Panc1 (cell line): ENCODE data around the gene ZNF497. TPM values are rescaled to one million over a fixed set of nuclear protein-coding genes. Genes with fewer than 3 reads are reported as not detected.

Experiments used
- ATAC-seq: fragments of 200-7000 bp; cut with Tn5 transposase; 2 replicates; pipeline ENCODE4 v1.9.1; 2020; ENCODE audit warnings: mild to moderate bottlenecking, moderate library complexity
- BruUV-seq: library from RNA; stranded (reverse); fragments of 400-500 nt; replicated peaks from 2 replicates; lab custom pipeline; 2021; lab: Mats Ljungman, UMichigan
- CTCF ChIA-PET: fragments of 300-600 bp; sonication (Branson Sonifier 250); formaldehyde crosslinking; loops from one replicate; lab custom pipeline; 2022; ENCODE audit warnings: antibody characterized with exemption; lab: Charles Lee
- POLR2A ChIA-PET: fragments of 300-600 bp; sonication (Branson Sonifier 250); formaldehyde crosslinking; loops from one replicate; lab custom pipeline; 2022; ENCODE audit warnings: antibody characterized with exemption; lab: Charles Lee
- DNase-seq: peaks from one replicate; pipeline ENCODE4 v3.0.0-alpha.2; 2010; ENCODE audit warnings: low read depth, low spot score
- H3K27ac ChIP-seq: 2 replicates; pipeline ENCODE4 v1.5.1; 2011; ENCODE audit warnings: mild to moderate bottlenecking, low read length, inconsistent platforms
- H3K27me3 ChIP-seq: fragments of 200-500 bp; sonication (Bioruptor generic); 2 replicates; pipeline ENCODE4 v1.6.0; 2014; ENCODE audit warnings: low read length, inconsistent platforms; ENCODE audit not compliant: control insufficient read depth, insufficient read depth
- H3K36me3 ChIP-seq: fragments of 200-500 bp; sonication (Bioruptor generic); 2 replicates; pipeline ENCODE4 v1.5.1; 2014; ENCODE audit warnings: inconsistent platforms, mild to moderate bottlenecking, low read length, moderate library complexity; ENCODE audit not compliant: control insufficient read depth, insufficient read depth
- H3K4me1 ChIP-seq: 2 replicates; pipeline ENCODE4 v1.5.1; 2011; ENCODE audit warnings: inconsistent platforms, mild to moderate bottlenecking, low read length, moderate library complexity; ENCODE audit not compliant: control insufficient read depth, insufficient read depth
- H3K4me3 ChIP-seq, 2 experiments: 2 replicates each; pipeline ENCODE4 v1.5.1; 2011 to 2012; ENCODE audit warnings: low read depth in 2 of 2, low read length in 2 of 2, mild to moderate bottlenecking in 2 of 2, inconsistent platforms in 1 of 2, moderate library complexity in 1 of 2
- H3K9me3 ChIP-seq: fragments of 200-500 bp; sonication (Bioruptor generic); 2 replicates; pipeline ENCODE4 v1.5.1; 2014; ENCODE audit warnings: low read depth, mild to moderate bottlenecking, inconsistent platforms, low read length, moderate library complexity; ENCODE audit not compliant: control insufficient read depth, insufficient read depth
- CTCF ChIP-seq: fragments of 450-650 bp; IDR thresholded peaks from 2 replicates; pipeline ENCODE4 v1.5.1; 2017; ENCODE audit warnings: mild to moderate bottlenecking
- POLR2AphosphoS5 ChIP-seq: IDR thresholded peaks from 2 replicates; pipeline ENCODE4 v1.6.1; 2012; ENCODE audit warnings: mild to moderate bottlenecking, low read depth, low read length, moderate library complexity
- REST ChIP-seq, 2 experiments: IDR thresholded peaks; 2 replicates each; pipeline ENCODE4 v1.6.1; 2011 to 2012; ENCODE audit warnings: low read depth in 2 of 2, control low read depth in 1 of 2, low read length in 1 of 2, mild to moderate bottlenecking in 1 of 2, moderate library complexity in 1 of 2; ENCODE audit not compliant: insufficient read depth in 1 of 2
- SIN3A ChIP-seq: IDR thresholded peaks from 2 replicates; pipeline ENCODE4 v1.6.1; 2012; ENCODE audit warnings: low read depth, mild to moderate bottlenecking, low read length, moderate library complexity, borderline replicate concordance; ENCODE audit not compliant: insufficient read depth
- TCF7L2 ChIP-seq: IDR thresholded peaks from 2 replicates; pipeline ENCODE4 v1.6.1; 2011; ENCODE audit warnings: mild to moderate bottlenecking, low read depth, low read length, inconsistent platforms
- in situ Hi-C: cut with HindIII; loops from 2 replicates; pipeline ENCODE4 v1.10.0; 2016; ENCODE audit warnings: low sequenced_read_pairs, low pct_unique_long_range_greater_than_20kb
- intact Hi-C: fragments of 100-400 bp; cut with micrococcal nuclease; formaldehyde crosslinking; loops from one replicate; pipeline ENCODE4 v1.10.0; 2022; ENCODE audit not compliant: unreplicated experiment
- total RNA-seq: library from RNA; stranded (reverse); gene quantifications from one replicate; pipeline ENCODE4 v1.2.1, GENCODE V29; 2021; ENCODE audit not compliant: unreplicated experiment

ZNF497 gene
- total RNA-seq, 1 experiment from 2014 or later, result 1.9 TPM

GRCh38 chr19:58409010-58409790, 46.6 kb upstream of the ZNF497 start:
- Histone ChIP-seq H3K27ac (peak overlapping the region; percentile 91), H3K36me3 (no peaks in the 10 kb centered on the region; the same call in 1 of the 2 replicates), H3K27me3 (no peaks in the 10 kb centered on the region), H3K9me3 (no peaks in the 10 kb centered on the region), H3K4me3 (peak overlapping the region; percentile 86 to 97), H3K4me1 (peaks cover 15% of the 10 kb centered on the region)
- DNase-seq (no peak), ATAC-seq (peak; percentile 67)
- TSS peak; percentile 41 for BruUV-seq
- CTCF ChIA-PET, result no interaction called here
- POLR2A ChIA-PET, result interaction anchor here (0.5 to 1.2 kb wide), 2 partner anchors 66 to 135 kb away, joined by 4 read pairs; partner anchors contain the start of gene ZNF446
- intact Hi-C loops, result no loop called here
- no peak for TF ChIP-seq CTCF
- TF ChIP-seq TCF7L2, result no peak
- no peak for TF ChIP-seq SIN3A
- no peak for TF ChIP-seq POLR2AphosphoS5
- TF ChIP-seq REST (IDR thresholded peaks at IDR 0.05; ENCODE audit: insufficient read depth in 1 of 2, low read depth in 2 of 2, low read length in 1 of 2), result no peak
- in situ Hi-C loops, result no loop called here

GRCh38 chr19:58408152-58409009, 45.8 kb upstream of the ZNF497 start, which contains the start of gene ZNF584:
TSS of gene ZNF584 (plus strand) at chr19:58408649. CDS start at chr19:58409148, 499 bp downstream.
- H3K4me3 ChIP-seq, result peak within 1 kb of the TSS; percentile 86 to 97
- H3K36me3 ChIP-seq, result no peaks in the 10 kb centered on the region; the same call in 1 of the 2 replicates
- H3K27me3 ChIP-seq, result no peaks in the 10 kb centered on the region
- no TSS peak for BruUV-seq
- in situ Hi-C loops, result no loop called here
- DNase-seq, result peak; percentile 56
- TF ChIP-seq REST (IDR thresholded peaks at IDR 0.05; ENCODE audit: insufficient read depth in 1 of 2, low read depth in 2 of 2, low read length in 1 of 2) (0 out of 4 replicates have a peak, but pooled peaks of 1 of the 2 experiments have one; percentile 34), SIN3A (peak; percentile 92; the same call in 1 of the 2 replicates), CTCF (no peak), POLR2AphosphoS5 (peak; percentile 86), TCF7L2 (0 out of 2 replicates have a peak, but pooled peaks have one; percentile 5)
- H3K9me3 ChIP-seq, result no peaks in the 10 kb centered on the region
- H3K27ac ChIP-seq, result peak within 1 kb of the TSS; percentile 96
- peak; percentile 95 for ATAC-seq
- ChIA-PET CTCF (no interaction called here), POLR2A (interaction anchor here (1.2 kb wide), 1 partner anchor 67 kb away, joined by 4 read pairs; the partner anchor contains the start of gene ZNF446)
- H3K4me1 ChIP-seq, result peaks cover 23% of the 10 kb centered on the region
- intact Hi-C loops, result no loop called here
